Tibial artery (tissue), 4 donors: ENCODE measurements around the gene TSPAN9.

Source experiments
- DNase-seq, 2 donors: peaks; one replicate each; pipeline ENCODE4 v3.0.0-alpha.2; 2019
- H3K27ac ChIP-seq, 2 donors: fragments of 200-600 bp; sonication (generic) in 1 of 2; 1 replicate in 1 of 2; 2 replicates in 1 of 2; pipeline ENCODE4 v1.5.1; 2018 to 2019; ENCODE audit warnings: mild to moderate bottlenecking in 1 of 2
- H3K27me3 ChIP-seq, 2 donors: fragments of 200-600 bp; sonication (generic) in 1 of 2; one replicate each; pipeline versions ENCODE4 v1.5.1 to v1.6.0; 2016 to 2019
- H3K36me3 ChIP-seq, 3 donors: fragments of 200-600 bp; sonication (generic) in 2 of 3; one replicate each; pipeline ENCODE4 v1.5.1; 2016 to 2019; ENCODE audit warnings: mild to moderate bottlenecking in 2 of 3
- H3K4me1 ChIP-seq, 4 donors: fragments of 200-600 bp; sonication (generic) in 2 of 4; 1 replicate in 3 of 4; 2 replicates in 1 of 4; pipeline ENCODE4 v1.5.1; 2016 to 2019
- H3K4me3 ChIP-seq, 2 donors: fragments of 200-600 bp; sonication (generic) in 1 of 2; 1 replicate in 1 of 2; 2 replicates in 1 of 2; pipeline ENCODE4 v1.5.1; 2018 to 2019; ENCODE audit warnings: mild to moderate bottlenecking in 2 of 2
- H3K9me3 ChIP-seq, 3 donors: fragments of 200-600 bp; sonication (generic) in 1 of 3; one replicate each; pipeline ENCODE4 v1.5.1; 2016 to 2019
- intact Hi-C: fragments of 100-400 bp; cut with DNase I; formaldehyde crosslinking; loops from one replicate; pipeline ENCODE4 v1.15.0; 2023; ENCODE audit warnings: low total_unique reads
- TF ChIP-seq, protein P1 (sequence below), 2 experiments: fragments of 200-600 bp in 1 of 2; fragments of 450-650 bp in 1 of 2; IDR thresholded peaks; one replicate each; pipeline ENCODE4 v1.5.1; 2017 to 2019; ENCODE audit warnings: antibody characterized with exemption in 2 of 2, mild to moderate bottlenecking in 1 of 2, moderate library complexity in 1 of 2

The TSPAN9 gene

DNA sequence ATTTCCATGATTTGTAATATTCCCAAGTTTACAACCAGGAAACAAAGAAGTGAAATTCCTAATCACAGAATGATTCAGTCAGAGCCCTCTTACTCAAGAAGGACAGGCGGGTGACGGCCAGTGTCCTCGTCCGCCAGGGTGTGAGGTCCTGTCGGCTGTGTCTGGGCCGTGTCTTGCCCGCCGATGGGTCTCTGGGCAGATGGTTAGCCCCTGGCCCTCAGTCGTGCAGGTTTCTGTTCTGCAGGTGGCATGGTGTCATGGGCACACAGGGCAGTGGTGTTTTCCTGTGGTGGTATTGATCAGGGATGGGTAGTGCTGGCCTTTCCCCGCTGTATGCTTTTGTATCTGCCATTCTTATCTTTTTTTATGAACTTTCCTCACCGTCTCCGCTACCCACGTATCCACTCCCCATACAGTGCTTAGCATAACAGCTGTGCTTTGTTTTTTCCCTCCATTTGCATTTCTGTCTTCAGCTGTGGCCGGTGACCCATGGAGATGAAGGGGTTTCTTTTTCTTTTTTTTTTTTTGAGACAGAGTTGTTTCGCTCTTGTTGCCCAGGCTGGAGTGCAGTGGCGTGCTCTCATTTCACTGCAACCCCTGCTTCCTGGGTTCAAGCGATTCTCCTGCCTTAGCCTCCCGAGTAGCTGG lies 100.7 kb downstream of the TSPAN9 start:
- H3K27me3 ChIP-seq = no peaks in the 10 kb centered on the region
- no peaks in the 10 kb centered on the region for H3K4me1 ChIP-seq
- intact Hi-C loops = no loop called here
- H3K4me3 ChIP-seq = no peak overlapping the region
- no peaks in the 10 kb centered on the region for H3K9me3 ChIP-seq
- H3K36me3 ChIP-seq = no peaks in the 10 kb centered on the region
- DNase-seq = no peak
- TF ChIP-seq, protein P1, sequence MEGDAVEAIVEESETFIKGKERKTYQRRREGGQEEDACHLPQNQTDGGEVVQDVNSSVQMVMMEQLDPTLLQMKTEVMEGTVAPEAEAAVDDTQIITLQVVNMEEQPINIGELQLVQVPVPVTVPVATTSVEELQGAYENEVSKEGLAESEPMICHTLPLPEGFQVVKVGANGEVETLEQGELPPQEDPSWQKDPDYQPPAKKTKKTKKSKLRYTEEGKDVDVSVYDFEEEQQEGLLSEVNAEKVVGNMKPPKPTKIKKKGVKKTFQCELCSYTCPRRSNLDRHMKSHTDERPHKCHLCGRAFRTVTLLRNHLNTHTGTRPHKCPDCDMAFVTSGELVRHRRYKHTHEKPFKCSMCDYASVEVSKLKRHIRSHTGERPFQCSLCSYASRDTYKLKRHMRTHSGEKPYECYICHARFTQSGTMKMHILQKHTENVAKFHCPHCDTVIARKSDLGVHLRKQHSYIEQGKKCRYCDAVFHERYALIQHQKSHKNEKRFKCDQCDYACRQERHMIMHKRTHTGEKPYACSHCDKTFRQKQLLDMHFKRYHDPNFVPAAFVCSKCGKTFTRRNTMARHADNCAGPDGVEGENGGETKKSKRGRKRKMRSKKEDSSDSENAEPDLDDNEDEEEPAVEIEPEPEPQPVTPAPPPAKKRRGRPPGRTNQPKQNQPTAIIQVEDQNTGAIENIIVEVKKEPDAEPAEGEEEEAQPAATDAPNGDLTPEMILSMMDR (IDR thresholded peaks at IDR 0.05) = no peak
- no peak overlapping the region for H3K27ac ChIP-seq

- TF ChIP-seq, protein P1 (IDR thresholded peaks at IDR 0.05) = no peak
- intact Hi-C loops = no loop called here
- Histone ChIP-seq H3K9me3 (no peaks in the 10 kb centered on the region), H3K4me1 (no peaks in the 10 kb centered on the region), H3K27me3 (no peaks in the 10 kb centered on the region), H3K4me3 (no peak overlapping the region), H3K36me3 (no peaks in the 10 kb centered on the region), H3K27ac (no peak overlapping the region)
- DNase-seq = no peak
Observed at GRCh38 chr12:3178671-3179313, 101.6 kb downstream of the TSPAN9 start.

GRCh38 chr12:3179731-3180130 lies 102.6 kb downstream of the TSPAN9 start:
- H3K27ac ChIP-seq = no peak overlapping the region
- H3K36me3 ChIP-seq = no peaks in the 10 kb centered on the region
- TF ChIP-seq, protein P1 (IDR thresholded peaks at IDR 0.05) = no peak
- intact Hi-C loops = no loop called here
- H3K4me3 ChIP-seq = no peak overlapping the region
- DNase-seq = no peak
- peaks cover 0 to 5% (median 4%) of the 10 kb centered on the region in 4 donors for H3K4me1 ChIP-seq
- no peaks in the 10 kb centered on the region for H3K27me3 ChIP-seq
- no peaks in the 10 kb centered on the region for H3K9me3 ChIP-seq

- no peak for DNase-seq
- H3K36me3 ChIP-seq = no peaks in the 10 kb centered on the region
- intact Hi-C loops = no loop called here
- H3K4me3 ChIP-seq = no peak overlapping the region
- H3K4me1 ChIP-seq = peaks cover 0 to 32% (median 26%) of the 10 kb centered on the region in 4 donors
- TF ChIP-seq, protein P1 (IDR thresholded peaks at IDR 0.05) = no peak
- H3K27ac ChIP-seq = no peak overlapping the region
- no peaks in the 10 kb centered on the region for H3K27me3 ChIP-seq
- no peaks in the 10 kb centered on the region for H3K9me3 ChIP-seq
Observed at GRCh38 chr12:3182426-3182825, 105.2 kb downstream of the TSPAN9 start.

- Histone ChIP-seq H3K36me3 (no peaks in the 10 kb centered on the region), H3K27me3 (no peaks in the 10 kb centered on the region), H3K4me3 (no peak overlapping the region), H3K27ac (peak overlapping the region; percentile 80 to 87), H3K4me1 (peaks cover 0 to 53% (median 39%) of the 10 kb centered on the region in 4 donors), H3K9me3 (no peaks in the 10 kb centered on the region)
- TF ChIP-seq, protein P1 (IDR thresholded peaks at IDR 0.05) = no peak
- no peak for DNase-seq
- intact Hi-C loops = no loop called here
Observed at GRCh38 chr12:3184485-3184884, 107.3 kb downstream of the TSPAN9 start.
